LNCaP clone FGC (cell line): Measurements from ENCODE around the gene CCR6.

Experiments
- DNase-seq: peaks from one replicate; pipeline ENCODE4 v3.0.0-alpha.2; 2011; ENCODE audit warnings: low read depth
- H3K4me3 ChIP-seq: 2 replicates; pipeline ENCODE4 v1.5.1; 2011; ENCODE audit warnings: mild to moderate bottlenecking, low read depth, low read length, control low read depth
- CTCF ChIP-seq: IDR thresholded peaks from 2 replicates; pipeline ENCODE4 v1.5.1; 2012; ENCODE audit warnings: mild to moderate bottlenecking; ENCODE audit not compliant: control insufficient read depth, insufficient read depth; ENCODE audit errors: extremely low read depth

The CCR6 gene

GRCh38 chr6:167107787-167108186 is 15.1 kb upstream of the CCR6 start:
- no peak for DNase-seq
- TF ChIP-seq CTCF = no peak
- H3K4me3 ChIP-seq = no peak overlapping the region

- TF ChIP-seq CTCF = no peak
- H3K4me3 ChIP-seq = no peak overlapping the region
- DNase-seq = no peak
Measured at GRCh38 chr6:167108278-167108677, 14.6 kb upstream of the CCR6 start.

GRCh38 chr6:167109651-167110050 is 13.2 kb upstream of the CCR6 start:
- TF ChIP-seq CTCF = no peak
- no peak for DNase-seq
- no peak overlapping the region for H3K4me3 ChIP-seq

- H3K4me3 ChIP-seq = no peak overlapping the region
- TF ChIP-seq CTCF = no peak
- DNase-seq = no peak
Measured at GRCh38 chr6:167111597-167111996, 11.3 kb upstream of the CCR6 start.

GRCh38 chr6:167112421-167112820 is 10.5 kb upstream of the CCR6 start:
- no peak for TF ChIP-seq CTCF
- H3K4me3 ChIP-seq = no peak overlapping the region
- DNase-seq = no peak

GRCh38 chr6:167113047-167113754 is 9.7 kb upstream of the CCR6 start:
- DNase-seq = no peak
- H3K4me3 ChIP-seq = no peak overlapping the region
- TF ChIP-seq CTCF = no peak
